Prostate gland (tissue), 2 donors: ENCODE data around the gene DNMT1. TPM values are rescaled to one million over a fixed set of nuclear protein-coding genes. Genes with fewer than 3 reads are reported as not detected.
A peak's percentile ranks its signal among the peaks of the same experiment; 100 is the strongest.
"Not testable (repeated sequence)": the region's sequence is repeated elsewhere in the genome, so short reads cannot be mapped to it uniquely, and the experiment has no call there.

Experiments used
- DNase-seq: peaks from one replicate; pipeline ENCODE4 v3.0.0-alpha.2; 2019; ENCODE audit warnings: low spot score
- H3K27ac ChIP-seq, 2 donors: fragments of 200-600 bp; sonication (generic); 2 replicates each; pipeline ENCODE4 v1.5.1; 2017 to 2019
- H3K27me3 ChIP-seq: fragments of 200-600 bp; sonication (generic); replicated peaks from 2 replicates; pipeline ENCODE4 v1.5.1; 2019; ENCODE audit not compliant: insufficient read depth
- H3K36me3 ChIP-seq, 2 donors: fragments of 200-600 bp; sonication (generic); 1 replicate in 1 of 2; 2 replicates in 1 of 2; pipeline versions ENCODE4 v1.5.1 to v1.8.1; 2017 to 2019
- H3K4me1 ChIP-seq: fragments of 200-600 bp; sonication (generic); replicated peaks from 2 replicates; pipeline ENCODE4 v1.5.1; 2019
- H3K4me3 ChIP-seq, 2 donors: fragments of 200-600 bp; sonication (generic); 2 replicates each; pipeline ENCODE4 v1.5.1; 2017 to 2019
- H3K9me3 ChIP-seq: fragments of 200-600 bp; sonication (generic); 2 replicates; pipeline ENCODE4 v1.5.1; 2017
- POLR2A ChIP-seq: fragments of 450-650 bp; IDR thresholded peaks from one replicate; pipeline ENCODE4 v1.6.1; 2016; ENCODE audit warnings: antibody characterized with exemption, mild to moderate bottlenecking
- POLR2AphosphoS5 ChIP-seq: sonication (generic); formaldehyde crosslinking; IDR thresholded peaks from one replicate; pipeline ENCODE4 v1.6.1; 2017; ENCODE audit warnings: antibody characterized with exemption
- WGBS: methylation state at CpG from one replicate; pipeline ENCODE4 v1.1.5; 2018; 5-methylcytosine and 5-hydroxymethylcytosine counted together
- intact Hi-C: fragments of 100-400 bp; cut with DNase I; formaldehyde crosslinking; loops from one replicate; pipeline ENCODE4 v1.14.2; 2022
- total RNA-seq, 2 donors: library from RNA; depleted of rRNA; stranded (reverse); fragments of >200 nt; gene quantifications; one replicate each; pipeline ENCODE4 v1.1.0, GENCODE V29; 2016
- TF ChIP-seq, protein P1 (sequence below), 4 experiments: fragments of 200-600 bp in 2 of 4; fragments of 450-650 bp in 2 of 4; sonication (generic) in 2 of 4; IDR thresholded peaks; 1 replicate in 3 of 4; 2 replicates in 1 of 4; pipeline ENCODE4 v1.5.1; 2016 to 2019; ENCODE audit warnings: antibody characterized with exemption in 4 of 4, mild to moderate bottlenecking in 2 of 4, moderate library complexity in 2 of 4

DNMT1 gene
- total RNA-seq, 2 donors from 2014 or later, result 29.9 to 50.0 TPM

DNA sequence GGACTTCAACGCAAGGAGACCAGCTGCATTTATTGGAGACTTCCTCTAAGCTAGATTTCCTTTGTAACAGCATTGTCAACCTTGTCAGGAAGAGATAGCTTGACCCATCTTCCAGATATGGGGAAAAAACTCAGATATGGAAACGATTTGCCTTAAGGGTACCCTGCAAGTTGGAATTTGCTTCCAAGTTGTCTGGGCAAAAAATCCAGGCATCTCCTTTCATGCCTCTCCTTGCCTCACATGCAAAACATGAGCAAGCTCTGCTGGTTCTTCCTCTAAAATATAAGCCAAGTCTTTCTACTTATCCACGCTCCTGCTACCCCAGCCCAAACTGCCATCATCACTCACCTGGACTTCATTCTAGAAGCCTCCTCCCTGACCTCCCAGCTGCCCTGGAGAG lies 6.4 kb upstream of the DNMT1 start:
- TF ChIP-seq POLR2A (no peak), POLR2AphosphoS5 (no peak)
- TF ChIP-seq, protein P1, sequence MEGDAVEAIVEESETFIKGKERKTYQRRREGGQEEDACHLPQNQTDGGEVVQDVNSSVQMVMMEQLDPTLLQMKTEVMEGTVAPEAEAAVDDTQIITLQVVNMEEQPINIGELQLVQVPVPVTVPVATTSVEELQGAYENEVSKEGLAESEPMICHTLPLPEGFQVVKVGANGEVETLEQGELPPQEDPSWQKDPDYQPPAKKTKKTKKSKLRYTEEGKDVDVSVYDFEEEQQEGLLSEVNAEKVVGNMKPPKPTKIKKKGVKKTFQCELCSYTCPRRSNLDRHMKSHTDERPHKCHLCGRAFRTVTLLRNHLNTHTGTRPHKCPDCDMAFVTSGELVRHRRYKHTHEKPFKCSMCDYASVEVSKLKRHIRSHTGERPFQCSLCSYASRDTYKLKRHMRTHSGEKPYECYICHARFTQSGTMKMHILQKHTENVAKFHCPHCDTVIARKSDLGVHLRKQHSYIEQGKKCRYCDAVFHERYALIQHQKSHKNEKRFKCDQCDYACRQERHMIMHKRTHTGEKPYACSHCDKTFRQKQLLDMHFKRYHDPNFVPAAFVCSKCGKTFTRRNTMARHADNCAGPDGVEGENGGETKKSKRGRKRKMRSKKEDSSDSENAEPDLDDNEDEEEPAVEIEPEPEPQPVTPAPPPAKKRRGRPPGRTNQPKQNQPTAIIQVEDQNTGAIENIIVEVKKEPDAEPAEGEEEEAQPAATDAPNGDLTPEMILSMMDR (IDR thresholded peaks at IDR 0.05), result no peak
- H3K4me3 ChIP-seq, result no peak overlapping the region
- no peaks in the 10 kb centered on the region for H3K27me3 ChIP-seq
- H3K9me3 ChIP-seq, result no peaks in the 10 kb centered on the region
- no peaks in the 10 kb centered on the region for H3K36me3 ChIP-seq
- DNase-seq, result no peak
- H3K27ac ChIP-seq, result no peak overlapping the region
- intact Hi-C loops, result no loop called here
- H3K4me1 ChIP-seq, result no peaks in the 10 kb centered on the region
- 57% methylated on average over 3 of the region's 3 CpGs for WGBS

DNA sequence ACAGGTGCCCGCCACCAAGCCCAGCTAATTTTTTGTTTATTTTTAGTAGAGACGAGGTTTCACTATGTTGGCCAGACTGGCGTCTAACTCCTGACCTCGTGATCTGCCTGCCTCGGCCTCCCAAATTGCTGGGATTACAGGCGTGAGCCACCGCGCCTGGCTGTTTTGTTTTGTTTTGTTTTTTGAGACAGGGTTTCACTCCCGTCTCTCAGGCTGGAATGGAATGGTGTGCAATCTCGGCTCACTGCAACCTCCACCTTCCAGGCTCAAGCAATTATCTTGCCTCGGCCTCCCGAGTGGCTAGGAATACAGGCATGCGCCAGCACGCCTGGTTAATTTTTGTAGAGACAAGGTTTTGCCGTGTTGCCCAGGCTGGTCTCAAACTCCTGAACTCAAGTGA lies 5.3 kb upstream of the DNMT1 start:
- H3K27ac ChIP-seq, H3K36me3 ChIP-seq, intact Hi-C loops, H3K9me3 ChIP-seq, DNase-seq, H3K4me3 ChIP-seq, H3K4me1 ChIP-seq, H3K27me3 ChIP-seq: not testable (repeated sequence)
- 82% methylated on average over 15 of the region's 15 CpGs for WGBS

DNA sequence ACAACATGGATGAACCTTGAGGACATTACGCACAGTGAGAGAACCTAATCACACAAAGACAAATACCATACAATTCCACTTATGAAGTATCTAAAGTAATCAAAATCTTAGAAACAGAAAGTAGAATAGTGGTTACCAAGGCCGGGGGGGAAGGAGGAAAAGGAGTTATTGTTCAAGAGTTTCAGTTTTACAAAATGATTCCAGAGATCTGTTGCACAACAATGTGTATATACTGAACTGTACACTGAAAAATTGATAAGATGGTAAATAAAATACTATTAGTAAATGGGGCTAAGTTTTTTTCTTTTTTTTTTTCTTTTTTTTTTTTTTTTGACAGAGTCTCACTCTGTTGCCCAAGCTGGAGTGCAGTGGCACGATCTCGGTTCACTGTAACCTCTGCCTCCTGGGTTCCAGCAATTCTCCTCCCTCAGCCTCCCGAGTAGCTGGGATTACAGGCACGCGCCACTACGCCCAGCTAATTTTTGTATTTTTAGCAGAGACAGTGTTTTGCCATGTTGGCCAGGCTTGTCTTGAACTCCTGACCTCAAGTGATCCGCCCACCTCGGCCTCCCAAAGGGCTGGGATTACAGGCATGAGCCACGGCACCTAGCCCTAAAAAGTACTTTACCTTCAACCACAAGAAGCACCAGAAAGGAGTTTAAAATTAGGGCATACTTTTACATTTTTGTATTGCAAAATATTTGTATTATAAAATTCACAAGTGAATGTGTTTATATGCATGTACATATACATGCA lies 4.3 kb upstream of the DNMT1 start:
- H3K4me3 ChIP-seq, H3K4me1 ChIP-seq, intact Hi-C loops, H3K27me3 ChIP-seq, H3K27ac ChIP-seq, H3K36me3 ChIP-seq, H3K9me3 ChIP-seq, DNase-seq: not testable (repeated sequence)
- 70% methylated on average over 11 of the region's 11 CpGs for WGBS

DNA sequence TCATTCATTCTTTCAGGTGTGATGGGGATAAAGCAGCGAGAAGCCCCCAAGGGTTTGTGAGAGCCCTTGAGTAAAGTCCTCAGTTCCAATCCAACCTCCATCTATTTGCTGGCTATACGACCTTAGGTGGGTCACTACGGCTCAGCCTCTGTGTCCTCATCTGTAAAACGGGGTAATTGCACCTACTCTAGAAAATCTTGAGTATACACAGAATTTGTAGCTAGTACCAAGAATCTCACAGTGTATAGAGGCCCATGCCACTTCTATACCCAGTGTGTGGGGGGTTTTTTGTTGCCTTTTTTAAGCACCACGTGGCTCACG lies 406 bp upstream of the DNMT1 start:
- no peak for DNase-seq
- WGBS, result 22% methylated on average over 6 of the region's 6 CpGs
- H3K4me1 ChIP-seq, result peaks cover 5% of the 10 kb centered on the region
- H3K9me3 ChIP-seq, result no peaks in the 10 kb centered on the region
- TF ChIP-seq, protein P1 (IDR thresholded peaks at IDR 0.05), result no peak
- TF ChIP-seq POLR2A (no peak), POLR2AphosphoS5 (no peak)
- H3K27ac ChIP-seq, result peak overlapping the region; percentile 81 to 88
- H3K27me3 ChIP-seq, result no peaks in the 10 kb centered on the region
- H3K36me3 ChIP-seq, result no peaks in the 10 kb centered on the region
- peak overlapping the region; percentile 60 to 88 for H3K4me3 ChIP-seq
- intact Hi-C loops, result loop anchor here (2.0 kb wide), 1 partner anchor 56 kb away; no protein-coding TSS in a partner anchor

DNA sequence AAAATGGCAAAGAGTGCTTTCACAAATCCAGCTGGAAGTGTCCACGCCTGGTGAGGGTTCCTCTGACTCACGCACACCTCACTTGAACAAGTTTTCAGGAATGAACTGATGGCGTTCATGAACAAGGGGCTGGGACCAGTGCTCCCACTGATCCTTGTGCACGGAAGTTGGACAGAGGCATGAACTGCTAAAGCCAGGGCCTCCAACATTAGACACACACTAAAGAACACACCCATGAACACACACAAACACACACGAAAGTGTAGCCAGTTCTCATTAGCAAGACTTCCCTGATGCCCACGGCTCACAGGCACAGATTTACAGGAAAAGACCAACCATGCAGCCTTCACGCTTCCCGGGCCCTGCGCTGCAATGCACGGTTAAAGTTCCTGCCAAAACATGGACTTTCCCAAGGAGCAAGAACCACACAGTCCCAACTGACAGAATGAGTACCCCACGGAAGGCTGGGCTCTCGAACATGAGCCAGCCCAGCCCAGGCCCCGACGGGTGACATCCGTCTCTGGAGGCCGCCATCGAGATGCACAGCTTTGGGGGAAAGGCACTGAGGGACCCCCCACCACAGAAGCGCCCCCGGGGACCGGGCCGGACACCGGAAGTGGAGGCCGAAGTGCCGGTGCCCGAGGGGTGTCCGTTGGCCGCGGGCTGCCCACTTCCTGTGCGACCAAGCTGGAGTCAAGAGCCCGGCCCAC lies 808 bp downstream of the DNMT1 start:
- intact Hi-C loops, result loop anchor here (2.0 kb wide), 1 partner anchor 57 kb away; no protein-coding TSS in a partner anchor
- Histone ChIP-seq H3K36me3 (no peaks in the 10 kb centered on the region), H3K9me3 (no peaks in the 10 kb centered on the region), H3K4me3 (peak overlapping the region; percentile 60 to 88), H3K27me3 (no peaks in the 10 kb centered on the region), H3K4me1 (peaks cover 5% of the 10 kb centered on the region), H3K27ac (peak overlapping the region; percentile 81 to 88)
- no peak for TF ChIP-seq POLR2AphosphoS5
- TF ChIP-seq, protein P1 (IDR thresholded peaks at IDR 0.05), result no peak
- TF ChIP-seq POLR2A, result no peak
- 1% methylated on average over 20 of the region's 30 CpGs for WGBS
- DNase-seq, result no peak

DNA sequence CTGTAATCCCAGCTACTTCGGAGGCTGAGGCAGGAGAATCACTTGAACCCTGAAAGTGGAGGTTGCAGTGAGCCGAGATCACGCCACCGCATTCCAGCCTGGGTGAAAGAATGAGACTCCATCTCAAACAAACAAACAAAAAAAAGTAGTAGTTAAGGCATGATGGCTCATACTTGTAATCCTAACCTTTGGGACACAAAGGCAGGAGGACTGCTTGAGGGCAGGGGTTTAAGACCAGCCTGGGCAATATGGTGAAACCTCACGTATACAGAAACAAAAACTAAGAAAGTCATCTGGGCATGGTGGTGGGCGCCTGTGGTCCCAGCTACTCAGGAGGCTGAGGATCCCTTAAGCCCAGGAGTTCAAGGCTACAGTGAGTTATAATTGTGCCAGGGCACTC lies 1.8 kb downstream of the DNMT1 start:
- TF ChIP-seq, protein P1 (IDR thresholded peaks at IDR 0.05), result no peak
- TF ChIP-seq POLR2A (no peak), POLR2AphosphoS5 (no peak)
- intact Hi-C loops, result no loop called here
- 79% methylated on average over 6 of the region's 6 CpGs for WGBS

More for the DNA sequence above, 1.8 kb downstream of the DNMT1 start:
- Histone ChIP-seq H3K27me3 (no peaks in the 10 kb centered on the region), H3K4me1 (peaks cover 5% of the 10 kb centered on the region), H3K4me3 (no peak overlapping the region), H3K9me3 (no peaks in the 10 kb centered on the region), H3K27ac (no peak overlapping the region), H3K36me3 (no peaks in the 10 kb centered on the region)
- DNase-seq, result no peak
